Naive thymus-derived CD4-positive, alpha-beta T cell (primary cell): Measurements from ENCODE around the gene GSTCD. TPM values are rescaled to one million over a fixed set of nuclear protein-coding genes. Genes with fewer than 3 reads are reported as not detected.

Experiments
- ATAC-seq: fragments of 150-1000 bp; cut with Tn5 transposase; 2 replicates; pipeline ENCODE4 v1.10.0; 2021; ENCODE audit warnings: mild to moderate bottlenecking, moderate library complexity
- CTCF ChIA-PET: fragments of 350-600 bp; sonication (Branson Sonifier 250); formaldehyde crosslinking; loops from one replicate; lab custom pipeline; 2021; ENCODE audit warnings: antibody characterized with exemption; lab: Charles Lee
- POLR2A ChIA-PET: fragments of 350-600 bp; sonication (Branson Sonifier 250); formaldehyde crosslinking; loops from one replicate; lab custom pipeline; 2021; ENCODE audit warnings: antibody characterized with exemption, inconsistent platforms; lab: Charles Lee
- DNase-seq, 9 donors: peaks; one replicate each; pipeline versions ENCODE4 v3.0.0 to v3.0.0-alpha.2; 2020 to 2022; ENCODE audit warnings: mixed read lengths in 1 of 9
- H3K27ac ChIP-seq: one replicate; pipeline ENCODE4 v1.7.0; 2013; ENCODE audit warnings: mild to moderate bottlenecking, low read depth, low read length, moderate library complexity
- H3K27me3 ChIP-seq, 2 donors: one replicate each; pipeline ENCODE4 v1.7.0; 2013; ENCODE audit warnings: low read length in 2 of 2, mild to moderate bottlenecking in 2 of 2, moderate library complexity in 2 of 2; ENCODE audit not compliant: control insufficient read depth in 2 of 2, insufficient read depth in 2 of 2
- H3K36me3 ChIP-seq, 3 experiments: 1 replicate in 2 of 3; 2 replicates in 1 of 3; pipeline ENCODE4 v1.7.0; 2013; ENCODE audit warnings: low read length in 3 of 3, mild to moderate bottlenecking in 3 of 3, moderate library complexity in 1 of 3; ENCODE audit not compliant: insufficient read depth in 3 of 3, control insufficient read depth in 2 of 3
- H3K4me1 ChIP-seq, 2 donors: one replicate each; pipeline ENCODE4 v1.7.0; 2013; ENCODE audit warnings: low read length in 2 of 2, mild to moderate bottlenecking in 2 of 2, moderate library complexity in 1 of 2; ENCODE audit not compliant: control insufficient read depth in 2 of 2, insufficient read depth in 2 of 2
- H3K4me3 ChIP-seq: 2 replicates; pipeline ENCODE4 v1.7.0; 2013; ENCODE audit warnings: mild to moderate bottlenecking, low read length
- H3K9me3 ChIP-seq, 3 experiments: 1 replicate in 2 of 3; 2 replicates in 1 of 3; pipeline ENCODE4 v1.7.0; 2013; ENCODE audit warnings: low read length in 3 of 3; ENCODE audit not compliant: control insufficient read depth in 2 of 3
- H3K27ac Mint-ChIP-seq, 9 donors: one replicate each; pipeline ENCODE4 v1.8.0; 2020 to 2022; ENCODE audit warnings: mixed read lengths in 9 of 9, mild to moderate bottlenecking in 8 of 9, moderate library complexity in 5 of 9, inconsistent platforms in 2 of 9
- H3K27me3 Mint-ChIP-seq, 5 donors: one replicate each; pipeline ENCODE4 v1.8.0; 2021 to 2022; ENCODE audit warnings: mixed read lengths in 5 of 5, mild to moderate bottlenecking in 1 of 5
- H3K36me3 Mint-ChIP-seq, 5 donors: one replicate each; pipeline ENCODE4 v1.8.0; 2020 to 2022; ENCODE audit warnings: mixed read lengths in 5 of 5, mild to moderate bottlenecking in 3 of 5, inconsistent platforms in 1 of 5
- H3K4me1 Mint-ChIP-seq, 7 donors: one replicate each; pipeline ENCODE4 v1.8.0; 2020 to 2022; ENCODE audit warnings: mixed read lengths in 7 of 7, mild to moderate bottlenecking in 3 of 7, inconsistent platforms in 1 of 7
- H3K4me3 Mint-ChIP-seq, 10 donors: one replicate each; pipeline ENCODE4 v1.8.0; 2020 to 2022; ENCODE audit warnings: mild to moderate bottlenecking in 10 of 10, mixed read lengths in 10 of 10, moderate library complexity in 6 of 10, inconsistent platforms in 2 of 10
- H3K9me3 Mint-ChIP-seq, 11 donors: one replicate each; pipeline ENCODE4 v1.8.0; 2020 to 2022; ENCODE audit warnings: mixed read lengths in 11 of 11, mild to moderate bottlenecking in 4 of 11, inconsistent platforms in 1 of 11, moderate library complexity in 1 of 11
- intact Hi-C, 2 donors: fragments of 100-400 bp; cut with micrococcal nuclease; formaldehyde crosslinking; loops; one replicate each; pipeline ENCODE4 v1.15.1; 2023
- polyA plus RNA-seq, 2 donors: library from polyadenylated mRNA; unstranded; fragments of 300-500 nt; fragmentation: Illumina TruSeq; gene quantifications; one replicate each; pipeline ENCODE4 v1.2.3, GENCODE V29; 2021
- total RNA-seq, 6 experiments: library from RNA in 5 of 6; stranded (reverse) in 5 of 6; gene quantifications; 1 replicate in 5 of 6; 2 replicates in 1 of 6; pipeline ENCODE4 v1.2.3 and lab custom pipeline; 2021 to 2026

Gene GSTCD
- total and polyA plus RNA-seq, 7 experiments from 2014 or later: 3.8 to 9.2 (median 5.8) TPM

- peaks cover 0 to 6% (median 0%) of the 10 kb centered on the region in 11 donors for H3K9me3 Mint-ChIP-seq
- Histone ChIP-seq H3K27ac (no peak overlapping the region), H3K27me3 (no peaks in the 10 kb centered on the region), H3K4me1 (no peaks in the 10 kb centered on the region), H3K4me3 (no peak overlapping the region), H3K9me3 (no peaks in the 10 kb centered on the region), H3K36me3 (no peaks in the 10 kb centered on the region)
- ChIA-PET POLR2A (no interaction called here), CTCF (no interaction called here)
- no peak for DNase-seq
- no peak overlapping the region for H3K4me3 Mint-ChIP-seq
- no peak for ATAC-seq
- intact Hi-C loops: no loop called here
- no peaks in the 10 kb centered on the region for H3K36me3 Mint-ChIP-seq
- H3K27me3 Mint-ChIP-seq: peaks cover 0 to 11% (median 4%) of the 10 kb centered on the region in 5 donors
- no peaks in the 10 kb centered on the region for H3K4me1 Mint-ChIP-seq
- no peak overlapping the region for H3K27ac Mint-ChIP-seq
These were observed 170.1 kb downstream of the GSTCD start for GRCh38 chr4:105878668-105879067.

- Histone ChIP-seq H3K36me3 (no peaks in the 10 kb centered on the region), H3K27me3 (no peaks in the 10 kb centered on the region), H3K4me3 (no peak overlapping the region), H3K4me1 (no peaks in the 10 kb centered on the region), H3K27ac (no peak overlapping the region), H3K9me3 (no peaks in the 10 kb centered on the region)
- Mint-ChIP-seq H3K27ac (no peak overlapping the region), H3K9me3 (peaks cover 0 to 12% (median 4%) of the 10 kb centered on the region in 11 donors), H3K4me3 (no peak overlapping the region), H3K36me3 (no peaks in the 10 kb centered on the region), H3K4me1 (no peaks in the 10 kb centered on the region), H3K27me3 (peaks cover 6 to 19% (median 9%) of the 10 kb centered on the region in 5 donors)
- ATAC-seq: no peak
- CTCF ChIA-PET: interaction anchor here (0.7 kb wide), 1 partner anchor 167 kb away, joined by 5 read pairs; no protein-coding TSS in a partner anchor
- POLR2A ChIA-PET: no interaction called here
- no peak for DNase-seq
- intact Hi-C loops: no loop called here
These were observed 178.9 kb downstream of the GSTCD start for GRCh38 chr4:105887508-105887907.

GRCh38 chr4:105894660-105895582 is 186.3 kb downstream of the GSTCD start, which contains the start of gene NPNT:
TSS of gene NPNT (plus strand) at chr4:105895471. CDS start at chr4:105895653, 182 bp downstream.
- Histone ChIP-seq H3K9me3 (no peaks in the 10 kb centered on the region), H3K27me3 (no peaks in the 10 kb centered on the region), H3K4me3 (no peak within 1 kb of the TSS), H3K36me3 (no peaks in the 10 kb centered on the region), H3K27ac (no peak within 1 kb of the TSS), H3K4me1 (no peaks in the 10 kb centered on the region)
- intact Hi-C loops: no loop called here
- POLR2A ChIA-PET: no interaction called here
- peaks cover 0 to 11% (median 2%) of the 10 kb centered on the region in 11 donors for H3K9me3 Mint-ChIP-seq
- no peak within 1 kb of the TSS for H3K27ac Mint-ChIP-seq
- peak within 1 kb of the TSS in 5 of 10 donors; percentile 1 to 37 (median 33) for H3K4me3 Mint-ChIP-seq
- peaks cover 0 to 11% (median 0%) of the 10 kb centered on the region in 5 donors for H3K36me3 Mint-ChIP-seq
- ATAC-seq (no peak), DNase-seq (peak in 1 of 9 donors; percentile 20)
- CTCF ChIA-PET: no interaction called here
- H3K4me1 Mint-ChIP-seq: peaks cover 0 to 14% (median 4%) of the 10 kb centered on the region in 7 donors
- peaks cover 57 to 74% (median 63%) of the 10 kb centered on the region in 5 donors for H3K27me3 Mint-ChIP-seq

- no peaks in the 10 kb centered on the region for H3K36me3 ChIP-seq
- H3K4me1 ChIP-seq: no peaks in the 10 kb centered on the region
- Mint-ChIP-seq H3K27me3 (peaks cover 60 to 77% (median 69%) of the 10 kb centered on the region in 5 donors), H3K36me3 (peaks cover 0 to 11% (median 0%) of the 10 kb centered on the region in 5 donors), H3K27ac (no peak overlapping the region), H3K4me3 (peak overlapping the region in 3 of 10 donors; percentile 23 to 33 (median 24)), H3K4me1 (peaks cover 0 to 14% (median 4%) of the 10 kb centered on the region in 7 donors), H3K9me3 (peaks cover 0 to 9% (median 0%) of the 10 kb centered on the region in 11 donors)
- no peak overlapping the region for H3K4me3 ChIP-seq
- POLR2A ChIA-PET: no interaction called here
- no peaks in the 10 kb centered on the region for H3K9me3 ChIP-seq
- intact Hi-C loops: no loop called here
- no peak overlapping the region for H3K27ac ChIP-seq
- H3K27me3 ChIP-seq: no peaks in the 10 kb centered on the region
- CTCF ChIA-PET: no interaction called here
- ATAC-seq: no peak
- DNase-seq: peak in 1 of 9 donors; percentile 43
These were observed 187.2 kb downstream of the GSTCD start for GRCh38 chr4:105895583-105896460.

- ATAC-seq (no peak), DNase-seq (no peak)
- intact Hi-C loops: no loop called here
- no peak overlapping the region for H3K27ac ChIP-seq
- H3K4me3 ChIP-seq: no peak overlapping the region
- no peaks in the 10 kb centered on the region for H3K27me3 ChIP-seq
- ChIA-PET POLR2A (no interaction called here), CTCF (no interaction called here)
- peaks cover 0 to 14% (median 4%) of the 10 kb centered on the region in 7 donors for H3K4me1 Mint-ChIP-seq
- no peaks in the 10 kb centered on the region for H3K9me3 ChIP-seq
- no peaks in the 10 kb centered on the region for H3K36me3 ChIP-seq
- H3K27me3 Mint-ChIP-seq: peaks cover 63 to 82% (median 71%) of the 10 kb centered on the region in 5 donors
- no peak overlapping the region for H3K27ac Mint-ChIP-seq
- peak overlapping the region in 3 of 10 donors; percentile 23 to 33 (median 24) for H3K4me3 Mint-ChIP-seq
- H3K4me1 ChIP-seq: no peaks in the 10 kb centered on the region
- peaks cover 0 to 11% (median 0%) of the 10 kb centered on the region in 5 donors for H3K36me3 Mint-ChIP-seq
- H3K9me3 Mint-ChIP-seq: peaks cover 0 to 9% (median 0%) of the 10 kb centered on the region in 11 donors
These were observed 187.9 kb downstream of the GSTCD start for GRCh38 chr4:105896461-105896942.
